LNCaP clone FGC (cell line): ENCODE measurements around the gene SSR2.

Experiments used
- DNase-seq: peaks from one replicate; pipeline ENCODE4 v3.0.0-alpha.2; 2011; ENCODE audit warnings: low read depth
- H3K4me3 ChIP-seq: 2 replicates; pipeline ENCODE4 v1.5.1; 2011; ENCODE audit warnings: mild to moderate bottlenecking, low read depth, low read length, control low read depth
- TF ChIP-seq, protein P1 (sequence below): IDR thresholded peaks from 2 replicates; pipeline ENCODE4 v1.5.1; 2012; ENCODE audit warnings: mild to moderate bottlenecking; ENCODE audit not compliant: control insufficient read depth, insufficient read depth; ENCODE audit errors: extremely low read depth

Gene SSR2

DNA sequence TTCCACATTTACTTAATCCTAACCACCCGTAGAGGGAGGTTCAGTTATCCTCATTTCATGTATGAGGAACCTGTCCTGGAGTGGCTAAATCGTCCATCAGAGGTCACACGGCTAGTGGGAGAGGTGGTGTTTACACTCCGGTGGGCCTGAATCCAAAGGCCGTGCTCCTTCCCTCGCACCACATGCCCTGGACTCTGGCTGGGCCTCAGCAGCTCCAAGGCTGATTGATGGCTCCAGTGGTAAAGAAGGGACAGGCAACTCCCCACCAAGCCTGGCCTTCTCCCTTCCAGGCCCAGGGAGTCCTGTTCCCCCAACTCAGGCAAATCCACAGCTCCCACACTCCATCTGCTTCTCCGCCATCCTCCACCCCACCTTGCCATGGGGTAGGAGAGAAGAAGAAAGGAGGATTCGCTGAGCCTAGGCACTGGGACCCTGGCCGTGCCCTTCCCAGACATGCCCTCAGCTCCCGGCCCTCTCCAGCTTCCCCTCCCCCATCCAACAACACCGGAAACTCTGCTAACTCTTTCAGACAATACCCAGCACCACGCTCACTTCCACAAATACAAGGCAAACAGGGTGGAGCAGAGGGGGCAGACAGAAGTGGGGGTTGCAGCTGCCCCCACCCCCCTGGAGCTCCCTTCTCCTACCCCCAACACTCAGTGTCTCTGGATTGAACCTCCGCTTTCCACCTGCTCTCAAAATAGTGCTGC, 53.3 kb downstream of the SSR2 start:
- no peak for DNase-seq
- no peak overlapping the region for H3K4me3 ChIP-seq
- TF ChIP-seq, protein P1, sequence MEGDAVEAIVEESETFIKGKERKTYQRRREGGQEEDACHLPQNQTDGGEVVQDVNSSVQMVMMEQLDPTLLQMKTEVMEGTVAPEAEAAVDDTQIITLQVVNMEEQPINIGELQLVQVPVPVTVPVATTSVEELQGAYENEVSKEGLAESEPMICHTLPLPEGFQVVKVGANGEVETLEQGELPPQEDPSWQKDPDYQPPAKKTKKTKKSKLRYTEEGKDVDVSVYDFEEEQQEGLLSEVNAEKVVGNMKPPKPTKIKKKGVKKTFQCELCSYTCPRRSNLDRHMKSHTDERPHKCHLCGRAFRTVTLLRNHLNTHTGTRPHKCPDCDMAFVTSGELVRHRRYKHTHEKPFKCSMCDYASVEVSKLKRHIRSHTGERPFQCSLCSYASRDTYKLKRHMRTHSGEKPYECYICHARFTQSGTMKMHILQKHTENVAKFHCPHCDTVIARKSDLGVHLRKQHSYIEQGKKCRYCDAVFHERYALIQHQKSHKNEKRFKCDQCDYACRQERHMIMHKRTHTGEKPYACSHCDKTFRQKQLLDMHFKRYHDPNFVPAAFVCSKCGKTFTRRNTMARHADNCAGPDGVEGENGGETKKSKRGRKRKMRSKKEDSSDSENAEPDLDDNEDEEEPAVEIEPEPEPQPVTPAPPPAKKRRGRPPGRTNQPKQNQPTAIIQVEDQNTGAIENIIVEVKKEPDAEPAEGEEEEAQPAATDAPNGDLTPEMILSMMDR, result no peak

DNA sequence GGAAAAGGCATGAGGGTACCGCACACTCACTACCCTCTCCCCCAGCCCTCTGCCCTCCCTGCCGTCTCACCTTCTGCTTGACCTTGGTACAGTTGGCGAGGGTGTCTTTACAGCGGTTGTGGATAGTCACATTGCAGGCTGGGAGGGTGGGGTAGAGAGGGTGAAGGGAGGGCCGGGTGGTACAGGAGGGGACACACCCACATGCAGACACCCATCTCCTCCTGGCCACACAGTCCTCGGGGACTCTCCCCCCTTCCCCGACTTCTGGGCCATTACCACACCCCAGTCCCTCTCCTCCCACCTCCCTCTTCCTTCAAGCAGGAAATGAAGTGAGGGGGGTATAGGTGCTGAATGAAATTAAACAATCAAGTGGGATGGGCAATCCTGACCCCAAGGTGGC, 54.0 kb downstream of the SSR2 start:
- DNase-seq, result no peak
- H3K4me3 ChIP-seq, result no peak overlapping the region
- TF ChIP-seq, protein P1, result no peak

DNA sequence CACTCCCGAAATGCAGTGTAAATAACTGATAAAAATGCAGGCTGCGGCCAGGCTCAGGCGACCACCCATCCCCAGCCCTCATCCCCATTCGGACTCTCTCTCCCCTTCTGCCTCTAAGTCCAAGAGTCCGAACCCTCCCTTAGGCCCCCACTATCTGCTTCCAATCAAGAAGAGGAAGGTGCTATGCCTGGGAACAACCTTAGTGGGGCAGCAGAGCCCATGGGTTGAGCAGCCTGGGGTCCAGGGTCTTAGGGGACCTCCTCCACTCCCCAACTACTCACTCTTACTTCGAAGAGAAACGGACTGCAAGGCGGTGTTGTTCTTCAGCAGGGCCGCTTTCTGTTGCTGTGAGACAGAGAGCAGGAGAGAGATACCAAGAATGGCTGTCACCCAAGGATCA, 54.6 kb downstream of the SSR2 start:
- DNase-seq, result no peak
- TF ChIP-seq, protein P1, result no peak

DNA sequence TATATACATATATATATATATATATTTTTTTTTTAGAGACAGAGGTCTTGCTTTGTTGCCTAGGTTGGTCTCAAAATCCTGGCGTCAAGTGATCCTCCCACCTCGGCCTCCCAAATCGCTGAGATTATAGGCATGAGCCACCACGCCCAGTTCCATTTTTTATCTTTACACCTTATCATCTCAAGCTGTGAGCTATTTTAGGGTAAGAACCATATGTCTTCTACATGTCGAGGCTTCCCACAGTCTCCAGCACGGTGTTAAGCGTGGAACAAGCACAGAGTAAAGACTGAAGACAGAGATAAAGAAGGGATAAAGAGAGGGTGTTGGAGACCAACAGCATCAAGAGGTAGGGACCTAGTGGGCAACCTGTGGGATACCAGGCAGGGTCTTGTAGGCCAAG, 56.6 kb downstream of the SSR2 start:
- no peak for DNase-seq
- TF ChIP-seq, protein P1, result no peak
- H3K4me3 ChIP-seq, result no peak overlapping the region

More for the DNA sequence above, 54.6 kb downstream of the SSR2 start:
- no peak overlapping the region for H3K4me3 ChIP-seq

DNA sequence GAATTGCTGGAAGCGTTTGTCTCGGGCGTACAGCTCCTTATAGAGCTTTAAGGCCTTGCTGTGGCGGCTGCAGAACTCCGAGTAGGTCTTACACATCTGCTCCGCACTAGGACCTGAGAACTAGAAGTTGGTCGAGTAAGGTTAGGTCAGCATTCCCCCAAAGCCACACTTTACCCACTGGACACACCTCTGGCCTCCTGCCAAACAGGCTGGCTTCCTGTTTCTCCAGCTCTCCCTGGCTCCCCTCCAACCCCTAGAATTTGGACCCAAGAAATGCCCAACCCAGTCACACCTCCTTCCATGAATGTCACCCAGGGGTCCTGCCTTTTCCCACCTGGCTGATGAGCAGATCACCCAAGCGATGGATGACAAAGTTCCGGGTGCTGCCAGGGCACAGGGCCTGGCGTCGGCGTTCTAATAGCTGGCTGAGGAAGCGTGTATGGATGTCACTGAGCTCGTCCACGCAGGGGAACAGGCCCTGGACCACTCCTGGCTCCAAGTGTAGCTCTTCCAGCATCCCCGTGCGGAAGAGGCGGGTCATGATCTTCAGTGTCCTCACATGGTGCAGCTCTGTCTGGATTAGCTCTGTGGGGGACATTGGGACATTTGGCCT, 58.0 kb downstream of the SSR2 start:
- TF ChIP-seq, protein P1, result no peak
- DNase-seq, result no peak
- no peak overlapping the region for H3K4me3 ChIP-seq

DNA sequence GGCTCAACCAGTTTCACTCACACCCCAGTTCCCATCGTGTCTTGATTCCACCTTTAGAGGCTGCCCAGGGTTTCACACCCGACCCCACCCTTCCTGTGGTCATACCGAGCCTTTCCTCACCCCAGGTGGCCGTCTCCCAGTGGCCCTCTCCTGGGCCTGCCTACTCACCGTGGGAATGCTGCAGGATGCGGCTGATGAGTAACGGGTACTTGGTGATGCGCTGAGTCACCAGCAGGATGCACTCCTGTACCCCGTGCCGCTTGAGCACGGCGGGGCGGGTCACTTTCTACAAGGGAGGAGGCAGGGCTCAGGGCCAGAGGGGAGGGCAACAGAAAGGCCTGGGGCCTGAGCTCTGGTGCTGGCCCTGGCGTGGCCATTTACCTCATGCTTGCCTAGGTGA, 58.8 kb downstream of the SSR2 start:
- TF ChIP-seq, protein P1, result no peak
- DNase-seq, result no peak
- H3K4me3 ChIP-seq, result no peak overlapping the region
